ENCODE measurements around the gene FCN2.

- TF ChIP-seq, protein P1, sequence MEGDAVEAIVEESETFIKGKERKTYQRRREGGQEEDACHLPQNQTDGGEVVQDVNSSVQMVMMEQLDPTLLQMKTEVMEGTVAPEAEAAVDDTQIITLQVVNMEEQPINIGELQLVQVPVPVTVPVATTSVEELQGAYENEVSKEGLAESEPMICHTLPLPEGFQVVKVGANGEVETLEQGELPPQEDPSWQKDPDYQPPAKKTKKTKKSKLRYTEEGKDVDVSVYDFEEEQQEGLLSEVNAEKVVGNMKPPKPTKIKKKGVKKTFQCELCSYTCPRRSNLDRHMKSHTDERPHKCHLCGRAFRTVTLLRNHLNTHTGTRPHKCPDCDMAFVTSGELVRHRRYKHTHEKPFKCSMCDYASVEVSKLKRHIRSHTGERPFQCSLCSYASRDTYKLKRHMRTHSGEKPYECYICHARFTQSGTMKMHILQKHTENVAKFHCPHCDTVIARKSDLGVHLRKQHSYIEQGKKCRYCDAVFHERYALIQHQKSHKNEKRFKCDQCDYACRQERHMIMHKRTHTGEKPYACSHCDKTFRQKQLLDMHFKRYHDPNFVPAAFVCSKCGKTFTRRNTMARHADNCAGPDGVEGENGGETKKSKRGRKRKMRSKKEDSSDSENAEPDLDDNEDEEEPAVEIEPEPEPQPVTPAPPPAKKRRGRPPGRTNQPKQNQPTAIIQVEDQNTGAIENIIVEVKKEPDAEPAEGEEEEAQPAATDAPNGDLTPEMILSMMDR (optimal IDR thresholded peaks at IDR 0.05 in 1 of 3, IDR thresholded peaks at IDR 0.05 in 1 of 3, conservative IDR thresholded peaks at IDR 0.05 in 1 of 3; ENCODE audit: extremely low read depth in 1 of 3, insufficient read depth in 2 of 3, low read length in 3 of 3): no peak
- no peak for TF ChIP-seq EZH2 (IDR thresholded peaks at IDR 0.05; ENCODE audit: low read length)
Observed at GRCh38 chr9:134835987-134836386, 44.6 kb upstream of the FCN2 start.

Data from keratinocyte (primary cell).